C4-2B (cell line): Measurements from ENCODE around the gene HLA-G.

Experiments used
- ZFX ChIP-seq: fragments of 450-650 bp; IDR thresholded peaks from 2 replicates; pipeline ENCODE4 v1.6.1; 2017
- TF ChIP-seq, protein P1 (sequence below): fragments of 450-650 bp; conservative IDR thresholded peaks from 2 replicates; pipeline ENCODE4 v1.5.1; 2017; ENCODE audit warnings: mild to moderate bottlenecking

- TF ChIP-seq, protein P1, sequence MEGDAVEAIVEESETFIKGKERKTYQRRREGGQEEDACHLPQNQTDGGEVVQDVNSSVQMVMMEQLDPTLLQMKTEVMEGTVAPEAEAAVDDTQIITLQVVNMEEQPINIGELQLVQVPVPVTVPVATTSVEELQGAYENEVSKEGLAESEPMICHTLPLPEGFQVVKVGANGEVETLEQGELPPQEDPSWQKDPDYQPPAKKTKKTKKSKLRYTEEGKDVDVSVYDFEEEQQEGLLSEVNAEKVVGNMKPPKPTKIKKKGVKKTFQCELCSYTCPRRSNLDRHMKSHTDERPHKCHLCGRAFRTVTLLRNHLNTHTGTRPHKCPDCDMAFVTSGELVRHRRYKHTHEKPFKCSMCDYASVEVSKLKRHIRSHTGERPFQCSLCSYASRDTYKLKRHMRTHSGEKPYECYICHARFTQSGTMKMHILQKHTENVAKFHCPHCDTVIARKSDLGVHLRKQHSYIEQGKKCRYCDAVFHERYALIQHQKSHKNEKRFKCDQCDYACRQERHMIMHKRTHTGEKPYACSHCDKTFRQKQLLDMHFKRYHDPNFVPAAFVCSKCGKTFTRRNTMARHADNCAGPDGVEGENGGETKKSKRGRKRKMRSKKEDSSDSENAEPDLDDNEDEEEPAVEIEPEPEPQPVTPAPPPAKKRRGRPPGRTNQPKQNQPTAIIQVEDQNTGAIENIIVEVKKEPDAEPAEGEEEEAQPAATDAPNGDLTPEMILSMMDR, result no peak
- no peak for TF ChIP-seq ZFX
These were observed 35.9 kb upstream of the HLA-G start for GRCh38 chr6:29791786-29792122.
